NCI-H2227 treated with DMSO at 0.1 percent for 48 hours (cell line): ENCODE results near the gene SP5.
"Not testable (repeated sequence)": the region's sequence is repeated elsewhere in the genome, so short reads cannot be mapped to it uniquely, and the experiment has no call there.

Source experiments
- DNase-seq: peaks from one replicate; lab custom pipeline; 2025; lab: John Stamatoyannopoulos, UW

The SP5 gene

GRCh38 chr2:170711196-170711773, 3.9 kb upstream of the SP5 start:
- DNase-seq, result no peak

DNA sequence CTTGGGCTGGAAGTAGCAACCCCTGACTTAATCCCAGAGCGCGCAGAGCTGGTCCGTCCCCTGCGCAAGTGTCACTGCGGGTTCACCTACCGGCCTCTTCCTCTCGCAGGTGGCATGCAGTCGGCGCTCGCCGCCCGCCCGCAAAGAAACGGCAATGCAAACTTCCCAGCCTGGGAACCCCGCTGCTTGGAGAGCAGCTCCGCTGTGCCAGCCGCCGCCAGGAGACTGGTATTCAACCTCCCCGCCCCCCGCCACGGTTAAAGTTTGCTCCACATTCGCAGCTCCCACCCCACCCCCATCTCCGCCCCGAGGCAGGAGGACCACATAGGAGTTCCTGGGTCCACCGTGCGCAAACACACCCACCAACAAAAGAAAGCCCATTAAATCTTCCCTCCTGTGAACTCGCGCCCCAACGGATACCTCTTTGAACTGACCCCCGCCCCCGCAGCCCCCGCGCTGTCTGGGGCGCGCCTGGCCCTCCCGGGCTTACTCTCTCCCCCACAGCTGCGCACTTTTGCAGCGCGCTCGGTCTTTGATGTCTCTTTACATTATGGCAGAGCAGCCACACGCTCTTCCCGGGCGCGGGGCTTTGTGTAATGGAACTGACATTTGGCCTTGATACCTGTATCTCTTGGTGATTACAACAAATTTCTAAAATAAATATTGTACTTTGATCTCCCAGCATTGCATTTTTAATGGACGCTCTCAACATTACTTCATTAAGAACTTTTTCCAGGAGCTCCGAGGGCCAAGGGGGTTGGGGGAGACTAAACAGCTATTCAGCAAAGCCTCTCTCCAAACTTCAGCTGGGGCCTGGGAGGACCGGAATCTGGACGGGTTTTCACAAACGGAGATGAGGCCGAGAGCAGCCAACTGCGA, 3.1 kb upstream of the SP5 start:
- peak; percentile 53 for DNase-seq

- no peak for DNase-seq
These were observed 2.2 kb upstream of the SP5 start for GRCh38 chr2:170712653-170713542.

DNA sequence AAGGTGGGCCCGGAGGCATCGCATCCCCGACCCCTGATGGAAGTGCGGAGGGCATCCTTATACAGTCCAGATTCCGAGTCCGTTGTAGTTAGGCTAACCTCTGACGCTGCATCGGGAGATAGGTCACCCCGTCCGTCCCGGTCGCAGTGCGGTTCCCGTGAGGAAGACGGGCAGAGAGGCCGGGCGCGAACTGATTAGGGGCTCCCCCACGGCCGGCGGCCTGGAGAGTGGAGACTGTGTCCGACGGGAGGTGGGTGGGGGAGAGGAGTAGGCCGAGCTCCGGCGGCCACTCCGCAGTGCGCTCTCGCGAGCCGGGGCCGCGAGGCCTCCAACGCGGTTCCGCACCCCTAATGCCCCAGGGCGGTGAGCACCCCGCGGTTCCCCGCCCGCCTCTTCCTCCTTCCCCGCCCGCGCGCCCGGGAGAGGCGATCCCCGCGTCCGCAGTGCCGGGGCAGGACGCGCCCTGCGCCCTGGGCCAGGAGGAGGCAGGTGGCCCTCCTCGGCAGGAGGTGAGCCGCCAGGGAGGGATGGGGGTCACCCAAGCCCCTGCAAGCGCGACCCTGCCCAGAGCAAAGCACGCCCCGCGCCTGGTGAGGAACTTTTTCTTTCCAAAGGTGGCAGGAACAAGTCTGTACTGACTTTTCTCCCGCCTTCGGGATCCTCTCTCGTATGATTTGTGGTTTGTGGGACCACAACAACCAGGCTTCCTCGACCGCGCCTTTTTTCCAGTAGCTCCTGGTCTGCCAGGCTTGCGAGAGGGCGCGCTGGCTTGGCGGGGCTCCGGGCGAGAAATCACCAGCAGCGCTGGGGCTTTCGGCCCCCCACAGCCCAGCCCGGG, 1.4 kb upstream of the SP5 start:
- no peak for DNase-seq

DNA sequence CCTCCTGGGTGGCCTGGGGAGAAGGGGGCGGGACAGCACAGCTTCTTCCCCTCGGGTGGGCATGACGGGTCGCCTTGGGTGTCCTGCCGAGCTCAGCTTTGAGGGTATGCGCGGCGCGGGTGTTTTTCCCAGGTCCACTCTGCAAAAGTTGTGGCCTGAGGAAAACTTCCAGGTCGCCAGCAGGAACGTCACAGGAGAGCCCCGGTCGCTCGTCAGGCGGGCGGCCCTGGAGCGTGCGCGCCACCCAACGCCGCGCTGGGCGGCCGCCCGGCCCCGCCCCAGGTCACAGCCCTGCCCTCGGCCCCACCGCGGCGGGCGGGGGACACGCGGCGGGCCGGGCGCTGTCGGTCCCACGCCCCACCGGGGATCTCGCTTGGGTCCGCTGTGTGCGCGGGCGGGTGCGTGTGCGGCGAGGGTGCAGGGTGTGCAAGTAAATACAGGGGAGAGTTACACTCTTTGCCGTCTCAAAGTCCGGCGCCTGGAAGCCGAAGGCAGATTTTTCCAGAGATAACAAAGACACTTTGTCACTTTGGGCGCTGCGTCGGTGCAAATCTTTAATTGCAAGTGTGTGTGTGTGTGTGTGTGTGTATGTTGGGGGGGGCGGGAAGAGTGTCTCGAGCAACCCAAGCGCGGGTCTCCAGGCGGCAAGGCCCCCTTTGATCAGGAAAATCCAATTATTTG, 616 bp upstream of the SP5 start:
- DNase-seq, result peak; percentile 63

GRCh38 chr2:170715932-170716777, 1.0 kb downstream of the SP5 start:
- no peak for DNase-seq

GRCh38 chr2:170716851-170717598, 1.9 kb downstream of the SP5 start:
- no peak for DNase-seq

DNA sequence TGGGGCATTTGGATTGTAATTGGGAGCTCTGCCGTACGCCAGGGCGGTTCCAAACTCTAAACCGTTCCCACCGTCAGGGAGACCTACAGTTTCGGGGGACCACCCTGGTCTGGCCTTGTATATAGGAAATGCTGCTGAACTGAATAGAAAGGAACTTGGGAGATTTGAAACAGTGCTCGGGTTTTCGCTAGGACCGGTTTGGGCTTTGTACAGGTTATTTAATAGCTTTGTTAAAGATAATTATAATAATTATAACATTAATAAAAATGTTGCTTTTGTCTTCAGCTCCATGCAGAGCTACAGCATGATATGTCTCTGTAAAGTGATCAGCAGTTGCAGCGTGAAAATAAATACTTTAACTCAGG, 2.4 kb downstream of the SP5 start:
- DNase-seq, result no peak

DNA sequence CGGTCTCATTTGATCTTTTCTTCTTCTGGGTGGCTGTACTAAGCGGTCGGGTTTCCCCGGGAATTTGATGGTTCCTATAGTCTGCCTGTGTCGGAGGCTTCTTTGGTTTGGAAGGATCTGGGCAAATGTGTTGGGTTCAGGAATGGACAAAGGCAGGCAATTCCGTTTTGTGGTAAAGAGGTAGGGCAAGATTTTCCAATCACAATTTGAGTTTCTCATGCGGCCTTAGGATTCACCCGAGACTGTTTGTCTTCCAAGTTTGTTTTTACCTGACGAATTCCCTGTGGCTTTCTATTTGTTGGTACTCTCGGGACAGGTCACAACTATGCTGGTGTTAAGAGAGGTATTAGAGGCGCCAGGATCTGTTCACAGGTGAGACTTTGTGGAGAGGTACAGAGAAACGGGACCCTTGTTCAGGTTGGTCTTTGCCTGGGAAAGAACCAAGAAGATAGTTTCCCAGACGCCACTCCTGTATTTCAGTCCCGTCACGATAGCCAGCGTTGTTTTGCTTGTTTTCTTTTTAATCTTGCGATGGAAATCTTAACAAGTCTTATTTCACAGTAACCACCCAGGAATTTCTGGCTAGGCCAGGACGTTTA, 3.0 kb downstream of the SP5 start:
- DNase-seq, result no peak

- DNase-seq, result no peak
These were observed 4.7 kb downstream of the SP5 start for GRCh38 chr2:170719810-170720209.

GRCh38 chr2:170721678-170722077, 6.5 kb downstream of the SP5 start:
- DNase-seq, result no peak

- DNase-seq, result no peak
These were observed 7.2 kb downstream of the SP5 start for GRCh38 chr2:170722301-170722700.

DNA sequence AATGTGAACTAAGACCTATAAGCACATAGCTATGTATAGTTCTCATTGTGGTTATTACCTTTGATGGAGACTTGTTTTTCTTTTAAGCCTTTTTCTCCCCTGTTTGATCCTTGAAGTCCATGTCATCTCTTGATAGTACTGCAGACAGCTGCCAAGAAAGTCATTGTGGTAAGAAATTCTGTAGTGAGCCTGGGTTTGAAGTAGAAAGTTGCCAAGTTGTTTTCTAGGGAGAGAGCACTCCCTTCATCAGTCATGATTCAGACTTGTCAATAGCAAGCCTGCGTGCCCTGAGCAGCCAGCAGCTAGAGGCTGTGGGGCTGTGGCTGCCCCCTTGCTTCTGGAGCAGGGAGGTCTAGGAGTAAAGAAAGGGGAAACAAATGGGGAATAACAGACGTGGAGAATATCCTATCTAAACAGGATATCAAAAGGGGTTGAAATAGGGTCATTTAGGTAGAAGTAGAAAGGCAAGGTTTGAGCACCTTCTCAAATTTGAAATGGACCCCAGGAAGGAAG, 8.4 kb downstream of the SP5 start:
- no peak for DNase-seq

DNA sequence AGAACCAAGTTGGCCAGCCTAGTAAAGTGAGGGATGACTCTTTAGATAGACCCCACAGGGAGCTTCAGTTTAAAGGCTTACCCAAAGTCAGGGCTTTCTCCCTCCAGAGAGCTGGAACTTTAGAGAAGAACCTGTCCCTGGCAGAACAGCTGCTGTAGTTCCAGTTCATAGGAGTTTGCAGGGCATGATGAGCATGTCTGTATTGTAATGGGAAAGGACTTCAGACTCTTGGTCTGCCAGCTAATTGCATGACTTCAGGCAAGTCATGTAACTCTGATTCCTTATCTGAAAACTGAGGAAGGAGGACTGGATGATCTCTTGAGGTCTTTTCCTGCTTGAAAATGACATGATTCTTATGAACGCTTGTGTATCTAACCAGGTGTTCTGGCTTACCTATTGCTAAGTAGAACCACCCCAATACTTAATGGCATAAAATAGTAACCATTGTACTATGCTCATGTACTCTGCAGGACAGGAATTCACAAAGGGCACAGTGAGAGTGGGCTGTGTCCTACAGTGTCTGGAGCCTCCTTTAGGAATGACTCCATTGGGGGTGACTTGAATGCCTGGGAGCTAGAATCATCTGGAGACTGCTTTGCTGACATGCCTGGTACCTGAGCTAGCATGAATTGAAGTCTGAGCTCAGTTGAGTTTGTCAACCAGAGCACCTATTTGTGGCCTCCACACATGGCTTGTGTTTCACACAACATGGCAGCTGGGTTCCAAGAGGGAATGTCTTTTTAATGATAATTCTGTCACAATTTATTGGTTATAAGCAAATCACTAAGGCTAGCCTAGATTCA, 18.9 kb downstream of the SP5 start:
- DNase-seq, result no peak

DNA sequence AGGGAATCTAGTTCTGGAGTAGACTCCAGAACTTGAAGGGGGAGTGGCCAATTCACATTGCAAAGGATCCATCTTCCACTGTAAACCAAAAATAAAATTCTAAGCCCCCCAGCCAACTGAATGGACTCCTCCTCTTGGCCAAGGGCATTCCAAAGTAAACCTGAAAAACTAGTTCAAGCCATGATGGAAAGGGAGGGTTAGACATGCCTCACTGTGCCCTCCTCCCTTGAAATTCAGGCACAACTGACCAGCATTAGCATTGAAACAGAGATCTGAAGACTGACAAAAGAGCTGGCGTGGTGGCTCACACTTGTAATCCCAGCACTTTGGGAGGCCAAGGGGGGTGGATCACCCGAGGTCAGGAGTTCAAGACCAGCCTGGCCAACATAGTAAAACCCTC, 19.5 kb downstream of the SP5 start:
- not testable (repeated sequence) for DNase-seq

DNA sequence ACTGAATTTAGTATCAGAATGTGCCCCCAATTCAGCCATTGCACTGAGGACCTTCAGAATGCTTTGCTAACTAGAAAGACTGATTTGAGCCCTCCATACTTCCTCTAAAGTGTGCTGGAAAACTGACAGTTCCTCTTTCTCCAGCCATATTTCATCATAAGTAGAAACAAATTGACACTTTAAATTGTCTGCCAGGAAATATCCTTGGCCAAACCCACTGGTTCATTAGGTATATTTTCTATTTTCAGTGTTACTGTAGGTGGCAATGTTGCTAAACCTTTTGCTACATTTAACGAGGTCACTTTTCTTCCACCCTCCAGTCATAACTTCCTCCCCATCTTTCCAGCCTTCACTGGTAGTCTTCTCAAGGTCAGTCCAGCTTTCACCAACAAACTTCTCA, 21.5 kb downstream of the SP5 start:
- DNase-seq, result no peak

DNA sequence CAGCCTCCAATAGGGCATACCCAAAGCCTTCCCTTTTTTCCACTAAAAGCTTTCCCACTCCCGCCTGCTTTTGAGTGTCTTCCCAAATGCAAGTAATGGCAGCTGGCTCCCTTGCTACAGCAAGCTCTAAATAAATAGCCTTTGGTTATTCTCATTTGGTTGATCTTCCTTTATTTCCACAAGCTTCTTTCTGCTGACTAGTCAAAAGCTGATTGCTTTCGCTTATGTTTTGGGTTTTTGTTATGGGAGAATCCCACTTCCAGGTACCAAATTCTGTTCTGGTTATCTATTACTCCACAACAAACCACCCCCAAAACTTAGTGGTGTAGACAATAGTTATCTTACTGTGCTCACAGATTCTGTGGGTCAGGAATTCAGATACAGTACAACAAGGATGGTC, 22.3 kb downstream of the SP5 start:
- DNase-seq, result no peak

- DNase-seq, result no peak
These were observed 22.7 kb downstream of the SP5 start for GRCh38 chr2:170737821-170738220.
